Uterus (tissue), 4 donors: Measurements from ENCODE around the gene HOXA3. TPM values are rescaled to one million over a fixed set of nuclear protein-coding genes. Genes with fewer than 3 reads are reported as not detected.

Experiments used
- DNase-seq, 2 donors: peaks; one replicate each; pipeline ENCODE4 v3.0.0-alpha.2; 2019 to 2020
- H3K27ac ChIP-seq, 2 donors: fragments of 200-600 bp; sonication (generic); 1 replicate in 1 of 2; 2 replicates in 1 of 2; pipeline ENCODE4 v1.5.1; 2016 to 2018
- H3K27me3 ChIP-seq, 2 donors: fragments of 200-600 bp; sonication (generic); one replicate each; pipeline ENCODE4 v1.5.1; 2018 to 2019; ENCODE audit warnings: control low read depth in 1 of 2
- H3K36me3 ChIP-seq, 2 donors: fragments of 200-600 bp; sonication (generic); one replicate each; pipeline ENCODE4 v1.5.1; 2019; ENCODE audit warnings: control low read depth in 1 of 2
- H3K4me1 ChIP-seq, 2 donors: fragments of 200-600 bp; sonication (generic); one replicate each; pipeline ENCODE4 v1.5.1; 2018 to 2019; ENCODE audit warnings: control low read depth in 1 of 2
- H3K4me3 ChIP-seq, 2 donors: fragments of 200-600 bp; sonication (generic); 1 replicate in 1 of 2; 2 replicates in 1 of 2; pipeline ENCODE4 v1.5.1; 2018 to 2019; ENCODE audit warnings: mild to moderate bottlenecking in 1 of 2
- H3K9me3 ChIP-seq, 2 donors: fragments of 200-600 bp; sonication (generic); one replicate each; pipeline ENCODE4 v1.5.1; 2019; ENCODE audit warnings: control low read depth in 1 of 2
- CTCF ChIP-seq, 4 experiments: fragments of 200-600 bp in 2 of 4; fragments of 450-650 bp in 2 of 4; sonication (generic) in 2 of 4; IDR thresholded peaks; one replicate each; pipeline ENCODE4 v1.5.1; 2016 to 2019; ENCODE audit warnings: antibody characterized with exemption in 4 of 4, mild to moderate bottlenecking in 2 of 4, moderate library complexity in 1 of 4
- POLR2A ChIP-seq, 2 donors: fragments of 450-650 bp; IDR thresholded peaks; one replicate each; pipeline ENCODE4 v1.6.1; 2016; ENCODE audit warnings: antibody characterized with exemption in 2 of 2, mild to moderate bottlenecking in 1 of 2, moderate library complexity in 1 of 2
- intact Hi-C: fragments of 100-400 bp; cut with DNase I; formaldehyde crosslinking; loops from one replicate; pipeline ENCODE4 v1.15.1; 2023; ENCODE audit warnings: low total_unique reads
- total RNA-seq, 4 donors: library from RNA; depleted of rRNA in 3 of 4; stranded (reverse); fragments of >200 nt in 3 of 4; gene quantifications; one replicate each; pipeline versions ENCODE4 v1.1.0 to v1.2.4, GENCODE V29; 2014 to 2023
- donor health status: DM: yes; HTN: yes; CAD: no.

Gene HOXA3
- total RNA-seq, 4 donors from 2014 or later: 1.0 to 34.5 (median 19.0) TPM

GRCh38 chr7:27092819-27093110, 59.6 kb downstream of the HOXA3 start:
- Histone ChIP-seq H3K9me3 (no peaks in the 10 kb centered on the region), H3K36me3 (no peaks in the 10 kb centered on the region), H3K27ac (no peak overlapping the region), H3K4me1 (peaks cover 7% of the 10 kb centered on the region in 2 donors), H3K27me3 (peaks cover 8 to 15% of the 10 kb centered on the region in 2 donors), H3K4me3 (no peak overlapping the region)
- no peak for DNase-seq
- intact Hi-C loops: loop anchor here (10.0 kb wide), 1 partner anchor 52 kb away; the partner anchor contains the start of genes HOXA5 and HOXA6
- no peak for TF ChIP-seq POLR2A (IDR thresholded peaks at IDR 0.05)

- H3K27ac ChIP-seq: no peak overlapping the region
- H3K27me3 ChIP-seq: peaks cover 10 to 17% of the 10 kb centered on the region in 2 donors
- peaks cover under 1 to 3% of the 10 kb centered on the region in 2 donors for H3K4me1 ChIP-seq
- no peaks in the 10 kb centered on the region for H3K9me3 ChIP-seq
- no peak for DNase-seq
- TF ChIP-seq POLR2A (IDR thresholded peaks at IDR 0.05): no peak
- no peak for TF ChIP-seq CTCF (IDR thresholded peaks at IDR 0.05)
- intact Hi-C loops: loop anchor here (10.0 kb wide), 1 partner anchor 53 kb away; the partner anchor contains the start of genes HOXA5 and HOXA6
- no peak overlapping the region for H3K4me3 ChIP-seq
- H3K36me3 ChIP-seq: no peaks in the 10 kb centered on the region
Measured at GRCh38 chr7:27091941-27092818, 60.2 kb downstream of the HOXA3 start.

GRCh38 chr7:27091105-27091504, 61.3 kb downstream of the HOXA3 start:
- Histone ChIP-seq H3K27ac (no peak overlapping the region), H3K36me3 (no peaks in the 10 kb centered on the region), H3K4me1 (no peaks in the 10 kb centered on the region), H3K9me3 (no peaks in the 10 kb centered on the region), H3K27me3 (peaks cover 10 to 17% of the 10 kb centered on the region in 2 donors), H3K4me3 (no peak overlapping the region)
- no peak for TF ChIP-seq POLR2A (IDR thresholded peaks at IDR 0.05)
- no peak for TF ChIP-seq CTCF (IDR thresholded peaks at IDR 0.05)
- DNase-seq: no peak
- intact Hi-C loops: loop anchor here (10.0 kb wide), 1 partner anchor 54 kb away; the partner anchor contains the start of genes HOXA5 and HOXA6

- H3K4me3 ChIP-seq: no peak overlapping the region
- intact Hi-C loops: no loop called here
- no peak for TF ChIP-seq CTCF (IDR thresholded peaks at IDR 0.05)
- TF ChIP-seq POLR2A (IDR thresholded peaks at IDR 0.05): no peak
- H3K27ac ChIP-seq: no peak overlapping the region
- H3K9me3 ChIP-seq: no peaks in the 10 kb centered on the region
- peaks cover 10 to 17% of the 10 kb centered on the region in 2 donors for H3K27me3 ChIP-seq
- no peaks in the 10 kb centered on the region for H3K4me1 ChIP-seq
- no peak for DNase-seq
- no peaks in the 10 kb centered on the region for H3K36me3 ChIP-seq
Measured at GRCh38 chr7:27088002-27088922, 64.1 kb downstream of the HOXA3 start.

DNA sequence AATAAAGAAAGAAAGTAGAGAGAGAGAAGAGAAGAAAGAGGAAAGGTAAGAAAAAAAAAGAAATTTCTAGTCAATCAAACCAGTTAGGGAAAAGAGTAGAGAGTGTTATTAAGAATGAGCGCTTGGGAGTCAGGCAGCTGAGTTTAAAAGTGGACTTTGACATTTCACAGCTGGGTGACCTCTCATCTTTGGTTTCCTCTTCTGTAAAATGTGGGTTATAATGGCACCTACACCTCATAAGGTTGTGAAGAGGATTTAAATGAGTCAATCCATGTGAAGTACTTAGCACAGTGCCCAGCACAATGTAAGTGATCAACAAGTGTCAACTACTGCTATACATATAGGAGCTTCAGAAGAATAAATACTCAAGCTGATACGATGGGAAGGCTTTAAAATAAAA, 68.7 kb downstream of the HOXA3 start:
- no peak overlapping the region for H3K4me3 ChIP-seq
- no peak for TF ChIP-seq POLR2A (IDR thresholded peaks at IDR 0.05)
- DNase-seq: no peak
- H3K27me3 ChIP-seq: peaks cover 9 to 10% of the 10 kb centered on the region in 2 donors
- no peaks in the 10 kb centered on the region for H3K36me3 ChIP-seq
- H3K27ac ChIP-seq: no peak overlapping the region
- H3K4me1 ChIP-seq: no peaks in the 10 kb centered on the region
- no peaks in the 10 kb centered on the region for H3K9me3 ChIP-seq
- intact Hi-C loops: no loop called here
